Activated CD8-positive, alpha-beta T cell treated with anti-CD3 and anti-CD28 coated beads, Interleukin-2, amount 10 ng/mL, durations not matched to agents 7 days and 5 days (primary cell): Measurements from ENCODE around the gene EIPR1. TPM values are rescaled to one million over a fixed set of nuclear protein-coding genes. Genes with fewer than 3 reads are reported as not detected.

Experiments used
- ATAC-seq: fragments of 150-1000 bp; cut with Tn5 transposase; one replicate; pipeline ENCODE4 v1.10.0; 2021; ENCODE audit warnings: moderate library complexity
- CTCF ChIA-PET: fragments of 350-600 bp; sonication (Branson Sonifier 250); formaldehyde crosslinking; loops from one replicate; lab custom pipeline; 2021; ENCODE audit warnings: antibody characterized with exemption; lab: Charles Lee
- POLR2A ChIA-PET: fragments of 350-600 bp; sonication (Branson Sonifier 250); formaldehyde crosslinking; loops from one replicate; lab custom pipeline; 2021; ENCODE audit warnings: antibody characterized with exemption; lab: Charles Lee
- DNase-seq: peaks from one replicate; pipeline ENCODE4 v3.0.0-alpha.2; 2020
- H3K27ac Mint-ChIP-seq: one replicate; pipeline ENCODE4 v1.8.0; 2021; ENCODE audit warnings: mild to moderate bottlenecking, mixed read lengths
- H3K27me3 Mint-ChIP-seq: one replicate; pipeline ENCODE4 v1.8.0; 2021; ENCODE audit warnings: low read depth, mixed read lengths
- H3K36me3 Mint-ChIP-seq: one replicate; pipeline ENCODE4 v1.8.0; 2021; ENCODE audit warnings: low read depth, mixed read lengths
- H3K4me1 Mint-ChIP-seq: one replicate; pipeline ENCODE4 v1.8.0; 2021; ENCODE audit warnings: low read depth, mixed read lengths
- H3K4me3 Mint-ChIP-seq: one replicate; pipeline ENCODE4 v1.8.0; 2021; ENCODE audit warnings: mild to moderate bottlenecking, mixed read lengths
- H3K9me3 Mint-ChIP-seq: one replicate; pipeline ENCODE4 v1.8.0; 2022; ENCODE audit warnings: mixed read lengths; ENCODE audit not compliant: insufficient read depth
- total RNA-seq, 2 experiments: library from RNA; stranded (reverse); gene quantifications; one replicate each; pipeline ENCODE4 v1.2.3, GENCODE V29; 2021

The EIPR1 gene
- total RNA-seq, 2 experiments from 2014 or later = 38.9 to 41.4 TPM

- DNase-seq (no peak), ATAC-seq (no peak)
- no peaks in the 10 kb centered on the region for H3K4me1 Mint-ChIP-seq
- ChIA-PET POLR2A (no interaction called here), CTCF (interaction anchor here (3.0 kb wide), 1 partner anchor 9 kb away, joined by 22 read pairs; no protein-coding TSS in a partner anchor)
- no peaks in the 10 kb centered on the region for H3K9me3 Mint-ChIP-seq
- peaks cover 7% of the 10 kb centered on the region for H3K36me3 Mint-ChIP-seq
- no peaks in the 10 kb centered on the region for H3K27me3 Mint-ChIP-seq
- no peak overlapping the region for H3K4me3 Mint-ChIP-seq
- no peak overlapping the region for H3K27ac Mint-ChIP-seq
These were observed 36.7 kb upstream of the EIPR1 start for GRCh38 chr2:3414133-3414860.

GRCh38 chr2:3413697-3414096 lies 36.1 kb upstream of the EIPR1 start:
- no peaks in the 10 kb centered on the region for H3K4me1 Mint-ChIP-seq
- no peak for ATAC-seq
- POLR2A ChIA-PET = no interaction called here
- H3K27ac Mint-ChIP-seq = no peak overlapping the region
- CTCF ChIA-PET = interaction anchor here (1.8 to 3.0 kb wide), 2 partner anchors 10 to 49 kb away, joined by 4 to 22 read pairs; no protein-coding TSS in a partner anchor
- no peak for DNase-seq
- H3K9me3 Mint-ChIP-seq = no peaks in the 10 kb centered on the region
- peaks cover 7% of the 10 kb centered on the region for H3K36me3 Mint-ChIP-seq
- no peak overlapping the region for H3K4me3 Mint-ChIP-seq
- no peaks in the 10 kb centered on the region for H3K27me3 Mint-ChIP-seq

- DNase-seq (no peak), ATAC-seq (no peak)
- Mint-ChIP-seq H3K4me1 (no peaks in the 10 kb centered on the region), H3K36me3 (peaks cover 9% of the 10 kb centered on the region), H3K4me3 (no peak overlapping the region), H3K9me3 (no peaks in the 10 kb centered on the region), H3K27me3 (no peaks in the 10 kb centered on the region), H3K27ac (no peak overlapping the region)
- CTCF ChIA-PET = no interaction called here
- POLR2A ChIA-PET = no interaction called here
These were observed 33.5 kb upstream of the EIPR1 start for GRCh38 chr2:3411103-3411502.

GRCh38 chr2:3409627-3410170 lies 32.1 kb upstream of the EIPR1 start:
- Mint-ChIP-seq H3K27me3 (no peaks in the 10 kb centered on the region), H3K4me1 (no peaks in the 10 kb centered on the region), H3K27ac (no peak overlapping the region), H3K4me3 (no peak overlapping the region), H3K36me3 (peaks cover 4% of the 10 kb centered on the region), H3K9me3 (no peaks in the 10 kb centered on the region)
- ChIA-PET POLR2A (no interaction called here), CTCF (no interaction called here)
- DNase-seq = no peak
- no peak for ATAC-seq

GRCh38 chr2:3408781-3409180 lies 31.2 kb upstream of the EIPR1 start:
- Mint-ChIP-seq H3K4me1 (no peaks in the 10 kb centered on the region), H3K9me3 (no peaks in the 10 kb centered on the region)
- CTCF ChIA-PET = interaction anchor here (0.8 kb wide), 1 partner anchor 16 kb away, joined by 3 read pairs; no protein-coding TSS in a partner anchor

GRCh38 chr2:3406501-3406900 lies 28.9 kb upstream of the EIPR1 start:
- DNase-seq = no peak
- Mint-ChIP-seq H3K4me1 (no peaks in the 10 kb centered on the region), H3K27ac (no peak overlapping the region), H3K36me3 (peaks cover 20% of the 10 kb centered on the region), H3K9me3 (no peaks in the 10 kb centered on the region), H3K4me3 (no peak overlapping the region), H3K27me3 (no peaks in the 10 kb centered on the region)
- POLR2A ChIA-PET = no interaction called here
- no peak for ATAC-seq
- CTCF ChIA-PET = interaction anchor here (3.4 kb wide), 1 partner anchor 17 kb away, joined by 18 read pairs; no protein-coding TSS in a partner anchor

More at GRCh38 chr2:3408781-3409180, 31.2 kb upstream of the EIPR1 start:
- POLR2A ChIA-PET = no interaction called here
- H3K27ac Mint-ChIP-seq = no peak overlapping the region
- no peak for DNase-seq
- H3K36me3 Mint-ChIP-seq = peaks cover 11% of the 10 kb centered on the region
- H3K27me3 Mint-ChIP-seq = no peaks in the 10 kb centered on the region
- ATAC-seq = no peak
- H3K4me3 Mint-ChIP-seq = no peak overlapping the region

GRCh38 chr2:3405876-3406275 lies 28.3 kb upstream of the EIPR1 start:
- DNase-seq (no peak), ATAC-seq (no peak)
- CTCF ChIA-PET = interaction anchor here (3.4 kb wide), 1 partner anchor 18 kb away, joined by 18 read pairs; no protein-coding TSS in a partner anchor
- H3K4me1 Mint-ChIP-seq = no peaks in the 10 kb centered on the region
- H3K27me3 Mint-ChIP-seq = no peaks in the 10 kb centered on the region
- POLR2A ChIA-PET = no interaction called here
- peaks cover 20% of the 10 kb centered on the region for H3K36me3 Mint-ChIP-seq
- no peak overlapping the region for H3K4me3 Mint-ChIP-seq
- H3K27ac Mint-ChIP-seq = no peak overlapping the region
- no peaks in the 10 kb centered on the region for H3K9me3 Mint-ChIP-seq

- Mint-ChIP-seq H3K27ac (no peak overlapping the region), H3K4me3 (no peak overlapping the region), H3K9me3 (no peaks in the 10 kb centered on the region), H3K4me1 (no peaks in the 10 kb centered on the region), H3K27me3 (no peaks in the 10 kb centered on the region), H3K36me3 (peaks cover 20% of the 10 kb centered on the region)
- DNase-seq (no peak), ATAC-seq (no peak)
- CTCF ChIA-PET = interaction anchor here (3.4 kb wide), 1 partner anchor 18 kb away, joined by 18 read pairs; no protein-coding TSS in a partner anchor
- POLR2A ChIA-PET = no interaction called here
These were observed 27.7 kb upstream of the EIPR1 start for GRCh38 chr2:3405307-3405706.

GRCh38 chr2:3404349-3404894 lies 26.8 kb upstream of the EIPR1 start:
- CTCF ChIA-PET = interaction anchor here (3.4 kb wide), 1 partner anchor 19 kb away, joined by 18 read pairs; no protein-coding TSS in a partner anchor

GRCh38 chr2:3403587-3404334 lies 26.1 kb upstream of the EIPR1 start:
- Mint-ChIP-seq H3K27me3 (no peaks in the 10 kb centered on the region), H3K4me1 (no peaks in the 10 kb centered on the region), H3K27ac (no peak overlapping the region), H3K9me3 (no peaks in the 10 kb centered on the region), H3K4me3 (no peak overlapping the region), H3K36me3 (peaks cover 20% of the 10 kb centered on the region)
- ChIA-PET POLR2A (no interaction called here), CTCF (no interaction called here)
- ATAC-seq (no peak), DNase-seq (no peak)

More at GRCh38 chr2:3404349-3404894, 26.8 kb upstream of the EIPR1 start:
- DNase-seq (no peak), ATAC-seq (no peak)
- H3K36me3 Mint-ChIP-seq = peaks cover 20% of the 10 kb centered on the region
- no peaks in the 10 kb centered on the region for H3K4me1 Mint-ChIP-seq
- no peaks in the 10 kb centered on the region for H3K27me3 Mint-ChIP-seq
- POLR2A ChIA-PET = no interaction called here
- H3K27ac Mint-ChIP-seq = no peak overlapping the region
- no peak overlapping the region for H3K4me3 Mint-ChIP-seq
- H3K9me3 Mint-ChIP-seq = no peaks in the 10 kb centered on the region

- POLR2A ChIA-PET = no interaction called here
- no peak for DNase-seq
- peaks cover 25% of the 10 kb centered on the region for H3K9me3 Mint-ChIP-seq
- no peak overlapping the region for H3K27ac Mint-ChIP-seq
- no peak overlapping the region for H3K4me3 Mint-ChIP-seq
- H3K27me3 Mint-ChIP-seq = no peaks in the 10 kb centered on the region
- no peak for ATAC-seq
- no peaks in the 10 kb centered on the region for H3K4me1 Mint-ChIP-seq
- H3K36me3 Mint-ChIP-seq = peaks cover 52% of the 10 kb centered on the region
- CTCF ChIA-PET = no interaction called here
These were observed 22.2 kb upstream of the EIPR1 start for GRCh38 chr2:3399829-3400228.
